Panc1 (cell line): ENCODE data around the gene PPP2R2B. TPM values are rescaled to one million over a fixed set of nuclear protein-coding genes. Genes with fewer than 3 reads are reported as not detected.

Experiments
- ATAC-seq: fragments of 200-7000 bp; cut with Tn5 transposase; 2 replicates; pipeline ENCODE4 v1.9.1; 2020; ENCODE audit warnings: mild to moderate bottlenecking, moderate library complexity
- BruUV-seq: library from RNA; stranded (reverse); fragments of 400-500 nt; replicated peaks from 2 replicates; lab custom pipeline; 2021; lab: Mats Ljungman, UMichigan
- CTCF ChIA-PET: fragments of 300-600 bp; sonication (Branson Sonifier 250); formaldehyde crosslinking; loops from one replicate; lab custom pipeline; 2022; ENCODE audit warnings: antibody characterized with exemption; lab: Charles Lee
- POLR2A ChIA-PET: fragments of 300-600 bp; sonication (Branson Sonifier 250); formaldehyde crosslinking; loops from one replicate; lab custom pipeline; 2022; ENCODE audit warnings: antibody characterized with exemption; lab: Charles Lee
- DNase-seq: peaks from one replicate; pipeline ENCODE4 v3.0.0-alpha.2; 2010; ENCODE audit warnings: low read depth, low spot score
- H3K27ac ChIP-seq: 2 replicates; pipeline ENCODE4 v1.5.1; 2011; ENCODE audit warnings: mild to moderate bottlenecking, low read length, inconsistent platforms
- H3K27me3 ChIP-seq: fragments of 200-500 bp; sonication (Bioruptor generic); 2 replicates; pipeline ENCODE4 v1.6.0; 2014; ENCODE audit warnings: low read length, inconsistent platforms; ENCODE audit not compliant: control insufficient read depth, insufficient read depth
- H3K36me3 ChIP-seq: fragments of 200-500 bp; sonication (Bioruptor generic); 2 replicates; pipeline ENCODE4 v1.5.1; 2014; ENCODE audit warnings: inconsistent platforms, mild to moderate bottlenecking, low read length, moderate library complexity; ENCODE audit not compliant: control insufficient read depth, insufficient read depth
- H3K4me1 ChIP-seq: 2 replicates; pipeline ENCODE4 v1.5.1; 2011; ENCODE audit warnings: inconsistent platforms, mild to moderate bottlenecking, low read length, moderate library complexity; ENCODE audit not compliant: control insufficient read depth, insufficient read depth
- H3K4me3 ChIP-seq, 2 experiments: 2 replicates each; pipeline ENCODE4 v1.5.1; 2011 to 2012; ENCODE audit warnings: low read depth in 2 of 2, low read length in 2 of 2, mild to moderate bottlenecking in 2 of 2, inconsistent platforms in 1 of 2, moderate library complexity in 1 of 2
- H3K9me3 ChIP-seq: fragments of 200-500 bp; sonication (Bioruptor generic); 2 replicates; pipeline ENCODE4 v1.5.1; 2014; ENCODE audit warnings: low read depth, mild to moderate bottlenecking, inconsistent platforms, low read length, moderate library complexity; ENCODE audit not compliant: control insufficient read depth, insufficient read depth
- POLR2AphosphoS5 ChIP-seq: IDR thresholded peaks from 2 replicates; pipeline ENCODE4 v1.6.1; 2012; ENCODE audit warnings: mild to moderate bottlenecking, low read depth, low read length, moderate library complexity
- SIN3A ChIP-seq: IDR thresholded peaks from 2 replicates; pipeline ENCODE4 v1.6.1; 2012; ENCODE audit warnings: low read depth, mild to moderate bottlenecking, low read length, moderate library complexity, borderline replicate concordance; ENCODE audit not compliant: insufficient read depth
- TCF7L2 ChIP-seq: IDR thresholded peaks from 2 replicates; pipeline ENCODE4 v1.6.1; 2011; ENCODE audit warnings: mild to moderate bottlenecking, low read depth, low read length, inconsistent platforms
- in situ Hi-C: cut with HindIII; loops from 2 replicates; pipeline ENCODE4 v1.10.0; 2016; ENCODE audit warnings: low sequenced_read_pairs, low pct_unique_long_range_greater_than_20kb
- intact Hi-C: fragments of 100-400 bp; cut with micrococcal nuclease; formaldehyde crosslinking; loops from one replicate; pipeline ENCODE4 v1.10.0; 2022; ENCODE audit not compliant: unreplicated experiment
- total RNA-seq: library from RNA; stranded (reverse); gene quantifications from one replicate; pipeline ENCODE4 v1.2.1, GENCODE V29; 2021; ENCODE audit not compliant: unreplicated experiment
- TF ChIP-seq, protein P1 (sequence below): fragments of 450-650 bp; IDR thresholded peaks from 2 replicates; pipeline ENCODE4 v1.5.1; 2017; ENCODE audit warnings: mild to moderate bottlenecking
- TF ChIP-seq, protein P2 (sequence below), 2 experiments: IDR thresholded peaks; 2 replicates each; pipeline ENCODE4 v1.6.1; 2011 to 2012; ENCODE audit warnings: low read depth in 2 of 2, control low read depth in 1 of 2, low read length in 1 of 2, mild to moderate bottlenecking in 1 of 2, moderate library complexity in 1 of 2; ENCODE audit not compliant: insufficient read depth in 1 of 2

PPP2R2B gene
- total RNA-seq, 1 experiment from 2014 or later: 8.8 TPM

DNA sequence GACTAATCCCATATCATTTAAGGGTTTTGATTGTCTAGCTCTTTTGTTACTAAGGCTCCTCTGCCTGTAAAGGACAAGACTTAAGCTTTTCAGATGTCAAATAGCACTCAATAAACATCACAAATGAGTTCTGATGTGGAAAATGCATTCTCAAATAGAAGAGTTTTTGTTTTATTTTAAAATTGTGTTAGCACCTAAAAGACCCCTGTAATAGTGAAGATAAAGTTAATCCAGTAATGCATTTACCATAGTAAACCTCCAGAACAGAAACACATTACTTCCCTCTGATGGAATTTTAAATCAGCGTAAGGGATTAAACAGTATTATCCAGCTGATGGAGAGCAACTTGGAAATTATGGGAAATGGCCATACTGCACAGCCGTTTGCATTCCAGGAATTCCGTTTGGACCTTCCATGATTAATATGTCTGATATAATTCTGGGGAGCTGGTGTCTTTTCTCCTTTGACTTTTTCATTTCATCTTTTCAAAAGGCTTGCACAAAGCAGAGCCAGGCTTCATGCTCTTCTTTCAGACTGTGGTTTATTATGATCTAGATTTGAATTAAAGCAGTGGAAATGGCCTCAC lies 105.6 kb downstream of the PPP2R2B start:
- no peak for TF ChIP-seq TCF7L2
- no peak for TF ChIP-seq POLR2AphosphoS5
- no peak for TF ChIP-seq SIN3A
- TF ChIP-seq, protein P1, sequence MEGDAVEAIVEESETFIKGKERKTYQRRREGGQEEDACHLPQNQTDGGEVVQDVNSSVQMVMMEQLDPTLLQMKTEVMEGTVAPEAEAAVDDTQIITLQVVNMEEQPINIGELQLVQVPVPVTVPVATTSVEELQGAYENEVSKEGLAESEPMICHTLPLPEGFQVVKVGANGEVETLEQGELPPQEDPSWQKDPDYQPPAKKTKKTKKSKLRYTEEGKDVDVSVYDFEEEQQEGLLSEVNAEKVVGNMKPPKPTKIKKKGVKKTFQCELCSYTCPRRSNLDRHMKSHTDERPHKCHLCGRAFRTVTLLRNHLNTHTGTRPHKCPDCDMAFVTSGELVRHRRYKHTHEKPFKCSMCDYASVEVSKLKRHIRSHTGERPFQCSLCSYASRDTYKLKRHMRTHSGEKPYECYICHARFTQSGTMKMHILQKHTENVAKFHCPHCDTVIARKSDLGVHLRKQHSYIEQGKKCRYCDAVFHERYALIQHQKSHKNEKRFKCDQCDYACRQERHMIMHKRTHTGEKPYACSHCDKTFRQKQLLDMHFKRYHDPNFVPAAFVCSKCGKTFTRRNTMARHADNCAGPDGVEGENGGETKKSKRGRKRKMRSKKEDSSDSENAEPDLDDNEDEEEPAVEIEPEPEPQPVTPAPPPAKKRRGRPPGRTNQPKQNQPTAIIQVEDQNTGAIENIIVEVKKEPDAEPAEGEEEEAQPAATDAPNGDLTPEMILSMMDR: no peak
- TF ChIP-seq, protein P2, sequence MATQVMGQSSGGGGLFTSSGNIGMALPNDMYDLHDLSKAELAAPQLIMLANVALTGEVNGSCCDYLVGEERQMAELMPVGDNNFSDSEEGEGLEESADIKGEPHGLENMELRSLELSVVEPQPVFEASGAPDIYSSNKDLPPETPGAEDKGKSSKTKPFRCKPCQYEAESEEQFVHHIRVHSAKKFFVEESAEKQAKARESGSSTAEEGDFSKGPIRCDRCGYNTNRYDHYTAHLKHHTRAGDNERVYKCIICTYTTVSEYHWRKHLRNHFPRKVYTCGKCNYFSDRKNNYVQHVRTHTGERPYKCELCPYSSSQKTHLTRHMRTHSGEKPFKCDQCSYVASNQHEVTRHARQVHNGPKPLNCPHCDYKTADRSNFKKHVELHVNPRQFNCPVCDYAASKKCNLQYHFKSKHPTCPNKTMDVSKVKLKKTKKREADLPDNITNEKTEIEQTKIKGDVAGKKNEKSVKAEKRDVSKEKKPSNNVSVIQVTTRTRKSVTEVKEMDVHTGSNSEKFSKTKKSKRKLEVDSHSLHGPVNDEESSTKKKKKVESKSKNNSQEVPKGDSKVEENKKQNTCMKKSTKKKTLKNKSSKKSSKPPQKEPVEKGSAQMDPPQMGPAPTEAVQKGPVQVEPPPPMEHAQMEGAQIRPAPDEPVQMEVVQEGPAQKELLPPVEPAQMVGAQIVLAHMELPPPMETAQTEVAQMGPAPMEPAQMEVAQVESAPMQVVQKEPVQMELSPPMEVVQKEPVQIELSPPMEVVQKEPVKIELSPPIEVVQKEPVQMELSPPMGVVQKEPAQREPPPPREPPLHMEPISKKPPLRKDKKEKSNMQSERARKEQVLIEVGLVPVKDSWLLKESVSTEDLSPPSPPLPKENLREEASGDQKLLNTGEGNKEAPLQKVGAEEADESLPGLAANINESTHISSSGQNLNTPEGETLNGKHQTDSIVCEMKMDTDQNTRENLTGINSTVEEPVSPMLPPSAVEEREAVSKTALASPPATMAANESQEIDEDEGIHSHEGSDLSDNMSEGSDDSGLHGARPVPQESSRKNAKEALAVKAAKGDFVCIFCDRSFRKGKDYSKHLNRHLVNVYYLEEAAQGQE (IDR thresholded peaks at IDR 0.05; ENCODE audit: insufficient read depth in 1 of 2, low read depth in 2 of 2, low read length in 1 of 2): no peak
- H3K36me3 ChIP-seq: no peaks in the 10 kb centered on the region
- ChIA-PET POLR2A (no interaction called here), CTCF (no interaction called here)
- DNase-seq: no peak
- H3K4me3 ChIP-seq: no peak overlapping the region
- BruUV-seq: no TSS peak
- H3K27me3 ChIP-seq: no peaks in the 10 kb centered on the region
- H3K9me3 ChIP-seq: no peaks in the 10 kb centered on the region
- in situ Hi-C loops (no loop called here), intact Hi-C loops (no loop called here)
- peaks cover 3% of the 10 kb centered on the region; the same call in 1 of the 2 replicates for H3K4me1 ChIP-seq
- no peak overlapping the region for H3K27ac ChIP-seq
- ATAC-seq: no peak

DNA sequence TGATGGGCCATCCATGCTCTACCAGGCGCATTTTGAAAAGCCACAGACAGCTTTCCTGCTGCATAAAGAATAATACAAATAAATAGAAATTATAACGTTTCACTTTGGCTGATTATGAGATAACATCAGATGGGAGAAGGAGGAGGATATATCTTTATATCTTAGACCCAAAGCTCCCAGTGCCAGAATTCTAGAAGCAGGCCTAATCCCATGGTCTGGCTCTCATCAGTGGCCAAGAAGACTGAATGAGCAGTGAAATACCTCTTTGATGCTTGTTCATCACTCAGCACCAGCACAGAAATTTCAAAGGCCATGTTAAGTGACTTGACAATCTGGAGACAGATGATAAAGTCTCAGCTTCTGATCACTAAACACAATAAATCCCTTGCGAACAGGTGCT lies 107.6 kb downstream of the PPP2R2B start:
- ATAC-seq: no peak
- CTCF ChIA-PET: no interaction called here

More for the DNA sequence above, 107.6 kb downstream of the PPP2R2B start:
- no peak overlapping the region for H3K4me3 ChIP-seq
- no peak overlapping the region for H3K27ac ChIP-seq
- no peak for DNase-seq
- POLR2A ChIA-PET: no interaction called here
- no TSS peak for BruUV-seq
- no peaks in the 10 kb centered on the region for H3K9me3 ChIP-seq
- in situ Hi-C loops: no loop called here
- intact Hi-C loops: no loop called here
- H3K36me3 ChIP-seq: no peaks in the 10 kb centered on the region
- TF ChIP-seq, protein P1: no peak
- TF ChIP-seq, protein P2 (IDR thresholded peaks at IDR 0.05; ENCODE audit: insufficient read depth in 1 of 2, low read depth in 2 of 2, low read length in 1 of 2): no peak
- no peak for TF ChIP-seq POLR2AphosphoS5
- no peak for TF ChIP-seq SIN3A
- TF ChIP-seq TCF7L2: no peak
- peaks cover 3% of the 10 kb centered on the region; the same call in 1 of the 2 replicates for H3K4me1 ChIP-seq
- no peaks in the 10 kb centered on the region for H3K27me3 ChIP-seq
